OCI-LY3 (cell line): ENCODE data around the gene HDAC8.

Experiments used
- CTCF ChIP-seq: fragments of 200-600, 300-600 bp; sonication (generic); IDR thresholded peaks from 2 replicates; pipeline ENCODE4 v1.5.1; 2014; ENCODE audit warnings: antibody characterized with exemption, low read length, low read depth
- EZH2phosphoT487 ChIP-seq: fragments of 200-600 bp; shearing (Covaris generic); IDR thresholded peaks from 2 replicates; pipeline ENCODE4 v1.6.1; 2018; ENCODE audit warnings: antibody characterized with exemption, mixed run types, low read depth

DNA sequence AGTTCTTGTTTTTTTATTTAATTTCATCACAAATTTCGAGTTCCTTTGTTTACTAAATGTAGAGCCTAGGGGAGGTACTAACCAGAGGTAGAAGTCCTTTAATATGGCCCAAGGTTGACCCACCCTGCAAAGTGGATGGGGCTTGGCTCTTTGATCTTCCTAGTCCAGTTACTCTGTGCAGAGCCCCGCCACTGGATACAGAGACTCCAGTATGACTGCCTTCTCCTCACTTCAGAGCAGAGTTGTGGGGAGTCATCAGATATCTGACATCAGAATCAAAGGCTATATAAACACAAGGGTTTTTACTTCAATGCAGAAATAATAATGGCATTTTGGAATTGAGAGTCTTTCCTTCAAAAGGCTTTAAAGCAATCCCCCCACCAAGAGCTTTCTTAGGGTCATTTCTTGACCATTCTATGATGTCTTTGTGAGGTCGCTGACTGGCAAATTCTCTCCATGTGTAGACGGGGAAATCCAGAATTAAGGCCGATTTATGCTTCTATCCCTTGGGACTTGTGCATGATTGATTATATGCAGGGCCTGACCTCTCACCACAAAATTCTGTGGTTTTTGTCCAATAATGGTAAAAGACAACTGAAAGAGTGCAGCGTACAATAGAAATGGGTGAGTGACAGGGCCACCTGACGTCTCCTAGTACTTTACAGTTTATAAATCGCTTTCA lies 178.7 kb downstream of the HDAC8 start:
- no peak for TF ChIP-seq EZH2phosphoT487
- TF ChIP-seq CTCF = no peak
